Measurements from ENCODE around the gene TTC38.

Gene TTC38

GRCh38 chr22:46338636-46339035 is 70.8 kb downstream of the TTC38 start:
- Histone ChIP-seq H3K36me3 (ENCODE audit: insufficient read depth, low read length) (peaks cover 55% of the 10 kb centered on the region), H3K4me1 (ENCODE audit: control insufficient read depth, insufficient read depth, low read length) (peaks cover 8% of the 10 kb centered on the region), H3K4me3 (ENCODE audit: low read length) (no peak overlapping the region), H3K27me3 (ENCODE audit: control insufficient read depth, insufficient read depth, low read length) (no peaks in the 10 kb centered on the region), H3K9me3 (replicated peaks; ENCODE audit: low read length) (no peaks in the 10 kb centered on the region), H3K4me2 (ENCODE audit: low read length) (no peak overlapping the region), H3K9ac (ENCODE audit: low read depth, low read length) (no peak overlapping the region)

- Histone ChIP-seq H3K4me2 (ENCODE audit: low read length) (no peak overlapping the region), H3K9me3 (replicated peaks; ENCODE audit: low read length) (no peaks in the 10 kb centered on the region), H3K27me3 (ENCODE audit: control insufficient read depth, insufficient read depth, low read length) (no peaks in the 10 kb centered on the region), H3K4me3 (ENCODE audit: low read length) (no peak overlapping the region), H3K9ac (ENCODE audit: low read depth, low read length) (no peak overlapping the region), H3K36me3 (ENCODE audit: insufficient read depth, low read length) (peaks cover 63% of the 10 kb centered on the region), H3K4me1 (ENCODE audit: control insufficient read depth, insufficient read depth, low read length) (peaks cover 8% of the 10 kb centered on the region)
Measured at GRCh38 chr22:46339956-46340355, 72.1 kb downstream of the TTC38 start.

GRCh38 chr22:46340676-46341075 is 72.9 kb downstream of the TTC38 start:
- peaks cover 8% of the 10 kb centered on the region for H3K4me1 ChIP-seq (ENCODE audit: control insufficient read depth, insufficient read depth, low read length)
- no peak overlapping the region for H3K4me2 ChIP-seq (ENCODE audit: low read length)
- no peaks in the 10 kb centered on the region for H3K27me3 ChIP-seq (ENCODE audit: control insufficient read depth, insufficient read depth, low read length)
- no peak overlapping the region for H3K9ac ChIP-seq (ENCODE audit: low read depth, low read length)
- H3K9me3 ChIP-seq (replicated peaks; ENCODE audit: low read length): no peaks in the 10 kb centered on the region
- H3K4me3 ChIP-seq (ENCODE audit: low read length): no peak overlapping the region
- peaks cover 69% of the 10 kb centered on the region for H3K36me3 ChIP-seq (ENCODE audit: insufficient read depth, low read length)

All from skeletal muscle satellite cell (primary cell).